NCI-H1436 (cell line): ENCODE results near the gene HEPN1.

ENCODE experiments used
- DNase-seq: peaks from one replicate; lab custom pipeline; 2025; lab: John Stamatoyannopoulos, UW

Gene HEPN1

DNA sequence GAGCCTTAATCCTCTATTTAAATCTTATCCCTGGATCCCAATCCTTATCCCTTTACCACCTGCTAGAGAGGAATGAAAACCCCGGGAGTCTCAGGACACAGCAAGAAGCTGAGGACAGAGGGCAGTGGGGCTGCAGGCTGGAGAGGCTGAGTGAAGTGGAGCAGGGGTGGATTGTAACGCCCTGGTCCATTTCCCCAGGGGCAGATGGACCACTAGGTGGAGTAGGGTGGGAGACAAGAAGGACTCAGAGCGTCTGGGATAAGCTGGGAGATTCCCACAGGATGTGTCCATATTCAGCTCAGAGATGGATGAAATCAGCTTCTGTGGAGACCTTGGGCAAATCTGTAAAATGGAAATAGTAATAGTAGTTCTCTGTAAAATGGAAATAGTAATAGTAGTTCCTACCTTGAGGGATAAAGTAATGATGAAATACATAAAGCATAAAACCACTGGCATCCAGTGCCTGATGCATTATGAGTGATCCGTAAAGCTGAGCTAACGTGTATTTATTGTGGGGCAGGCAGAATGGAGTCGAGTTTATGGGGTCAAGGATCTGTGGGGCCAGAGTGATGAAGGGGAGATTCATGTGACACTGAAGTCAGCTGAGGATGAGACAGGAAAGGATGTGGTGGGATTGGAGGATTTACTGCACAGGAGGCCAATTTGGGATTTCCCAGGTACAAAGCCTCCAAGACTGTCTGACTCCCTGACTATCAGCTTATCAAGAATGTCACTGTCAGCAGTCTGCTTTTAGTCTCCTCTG, 19.5 kb upstream of the HEPN1 start:
- no peak for DNase-seq

DNA sequence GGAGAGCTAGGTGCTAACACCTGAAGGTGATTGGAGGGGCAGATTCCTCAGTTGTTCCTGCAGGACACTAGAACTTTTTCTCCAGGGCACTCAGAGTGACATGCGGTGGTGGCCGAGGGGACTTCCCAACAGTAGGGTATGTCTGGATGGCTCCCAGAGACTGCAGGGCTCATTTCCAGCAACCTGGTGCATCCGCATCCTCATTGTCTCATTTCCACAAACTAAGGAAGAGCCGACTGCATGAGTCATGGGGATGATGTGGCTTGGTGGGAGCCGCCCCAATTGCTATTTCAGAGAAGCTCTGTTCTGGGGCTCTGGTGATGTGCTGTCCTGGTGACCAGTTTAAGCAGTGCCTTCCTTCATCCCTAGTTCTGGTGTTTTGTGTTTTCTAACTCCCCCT, 18.6 kb upstream of the HEPN1 start:
- DNase-seq: no peak

DNA sequence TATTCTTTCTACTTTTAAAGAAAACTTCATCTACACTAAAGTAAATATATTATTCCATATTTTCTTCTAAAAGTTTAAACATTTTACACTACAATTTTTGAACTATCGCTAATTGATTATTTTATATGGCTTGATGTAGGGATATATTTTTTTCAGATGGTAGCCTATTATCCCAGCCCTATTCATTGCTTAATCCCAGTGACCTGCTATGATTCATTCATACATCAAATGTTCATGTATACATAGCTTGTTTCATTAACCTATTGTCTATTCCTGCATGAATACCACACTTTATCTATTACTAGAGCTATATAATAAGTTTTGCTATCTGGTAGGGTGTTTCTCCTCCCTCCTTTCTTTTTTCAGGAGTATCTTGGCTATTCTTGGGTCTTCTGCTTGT, 16.4 kb upstream of the HEPN1 start:
- no peak for DNase-seq

DNA sequence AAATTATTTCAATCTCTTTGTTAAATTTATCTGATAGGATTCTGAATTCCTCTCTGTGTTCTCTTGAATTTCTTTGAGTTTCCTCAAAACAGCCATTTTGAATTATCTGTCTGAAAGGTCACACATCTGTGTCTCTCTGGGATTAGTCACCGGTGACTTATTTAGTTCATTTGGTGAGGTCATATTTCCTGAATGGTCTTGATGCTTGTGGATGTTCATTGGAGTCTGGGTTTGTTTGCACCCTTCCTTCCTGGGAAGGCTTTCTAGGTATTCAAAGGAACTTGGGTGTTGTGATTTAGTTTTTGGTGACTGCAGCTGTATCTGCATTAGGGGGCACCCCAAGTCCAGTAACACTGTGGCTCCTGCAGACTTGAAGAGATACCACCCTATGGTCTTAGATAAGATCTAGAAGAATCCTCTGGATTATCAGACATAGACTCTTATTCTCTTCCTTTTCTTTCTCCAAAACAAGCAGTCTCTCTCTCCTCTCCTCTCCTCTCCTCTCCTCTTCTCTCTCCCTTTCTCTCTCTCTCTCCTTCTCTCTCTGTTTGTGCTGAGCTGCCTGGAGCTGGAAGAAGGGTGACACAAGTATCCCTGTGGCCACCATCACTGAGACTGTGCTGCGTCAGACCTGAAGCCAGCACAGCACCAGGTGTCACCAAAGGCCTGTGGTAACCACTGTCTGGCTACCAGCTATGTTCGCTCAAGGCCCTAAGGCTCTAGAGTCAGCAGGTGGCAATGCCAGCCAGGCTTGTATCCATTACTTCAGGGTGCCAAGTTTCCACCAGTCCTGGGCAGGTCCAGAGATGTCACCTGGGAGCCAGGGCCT, 3.3 kb upstream of the HEPN1 start:
- no peak for DNase-seq

DNA sequence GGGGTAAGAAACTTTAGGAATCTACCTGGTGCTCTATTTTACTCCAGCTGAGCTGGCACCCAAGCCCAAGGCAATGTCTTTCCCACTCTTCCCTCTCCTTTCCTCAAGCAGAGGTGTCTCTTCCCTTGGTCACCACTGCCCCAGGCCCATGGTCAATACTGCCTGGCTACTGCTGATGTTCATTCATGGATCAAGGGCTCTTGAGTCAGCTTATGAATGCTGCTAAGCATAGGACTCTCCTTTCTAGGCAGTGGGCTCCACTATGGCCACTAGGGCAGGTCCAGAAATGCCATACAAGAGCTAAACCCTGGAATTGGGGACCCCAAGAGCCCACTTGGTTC, 2.7 kb upstream of the HEPN1 start:
- DNase-seq: no peak

DNA sequence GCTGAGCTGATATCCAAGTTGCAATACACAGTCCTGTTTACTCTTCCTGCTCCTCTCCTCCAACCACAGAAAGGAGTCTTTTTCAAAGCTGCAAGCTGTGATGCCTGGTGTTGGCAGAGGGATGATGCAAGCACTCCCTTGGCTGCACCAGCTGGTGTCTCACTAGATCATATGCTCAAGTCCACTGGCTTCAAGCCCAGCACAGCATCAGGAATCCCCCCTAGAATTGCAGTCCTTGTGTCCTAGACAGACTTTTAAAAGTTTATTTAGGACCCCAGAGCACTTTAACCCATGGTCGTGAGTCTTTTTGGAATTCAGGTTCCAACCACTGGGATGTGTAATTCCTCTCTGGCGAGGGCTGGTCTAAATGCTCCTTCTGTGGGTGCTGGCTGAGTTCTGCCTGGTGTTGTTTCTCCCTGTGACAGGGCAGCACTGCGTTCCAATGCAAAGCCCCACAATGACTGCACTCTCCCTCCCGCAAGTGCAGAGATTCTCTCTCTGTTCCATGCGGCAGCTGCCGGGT, 1.9 kb upstream of the HEPN1 start:
- no peak for DNase-seq

DNA sequence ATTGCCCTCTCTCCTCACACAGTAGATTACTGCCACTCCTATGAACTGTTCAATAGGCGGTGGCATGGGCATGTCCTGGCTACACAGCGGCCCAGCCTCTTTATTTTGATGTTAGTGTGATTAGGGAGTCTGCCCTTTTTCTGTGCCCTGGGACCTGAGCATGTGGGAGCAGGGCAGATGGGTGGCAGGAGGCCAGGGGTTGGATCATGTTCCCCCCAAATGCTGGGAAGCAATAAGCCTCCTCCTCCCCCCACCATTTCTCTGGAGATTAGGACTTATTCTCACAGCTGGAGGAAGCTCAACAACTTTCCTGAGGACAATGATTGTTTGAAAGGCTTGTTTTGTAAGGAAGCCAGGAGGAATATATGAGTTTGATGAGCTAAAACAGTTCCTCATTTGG, 848 bp downstream of the HEPN1 start:
- DNase-seq: no peak

DNA sequence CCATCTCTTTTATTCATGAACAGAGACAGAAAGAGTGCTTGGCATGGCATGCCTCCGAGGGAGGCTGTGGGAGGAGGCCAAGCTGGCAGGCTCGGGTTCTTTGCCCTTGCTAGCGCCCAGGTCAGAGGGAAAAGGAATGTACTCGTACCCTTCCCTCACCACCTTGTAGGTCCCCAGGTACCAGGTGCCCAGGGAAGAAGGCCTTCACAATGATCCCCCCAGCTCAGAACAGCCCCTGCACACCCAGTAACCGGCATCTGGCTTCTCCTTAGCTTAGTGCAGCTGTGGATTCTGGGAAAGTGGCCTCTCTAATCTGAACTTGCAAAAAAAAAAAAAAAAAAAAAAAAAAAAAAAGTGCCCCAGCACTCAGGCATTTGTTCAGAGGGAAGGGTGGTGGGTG, 1.3 kb downstream of the HEPN1 start:
- no peak for DNase-seq

DNA sequence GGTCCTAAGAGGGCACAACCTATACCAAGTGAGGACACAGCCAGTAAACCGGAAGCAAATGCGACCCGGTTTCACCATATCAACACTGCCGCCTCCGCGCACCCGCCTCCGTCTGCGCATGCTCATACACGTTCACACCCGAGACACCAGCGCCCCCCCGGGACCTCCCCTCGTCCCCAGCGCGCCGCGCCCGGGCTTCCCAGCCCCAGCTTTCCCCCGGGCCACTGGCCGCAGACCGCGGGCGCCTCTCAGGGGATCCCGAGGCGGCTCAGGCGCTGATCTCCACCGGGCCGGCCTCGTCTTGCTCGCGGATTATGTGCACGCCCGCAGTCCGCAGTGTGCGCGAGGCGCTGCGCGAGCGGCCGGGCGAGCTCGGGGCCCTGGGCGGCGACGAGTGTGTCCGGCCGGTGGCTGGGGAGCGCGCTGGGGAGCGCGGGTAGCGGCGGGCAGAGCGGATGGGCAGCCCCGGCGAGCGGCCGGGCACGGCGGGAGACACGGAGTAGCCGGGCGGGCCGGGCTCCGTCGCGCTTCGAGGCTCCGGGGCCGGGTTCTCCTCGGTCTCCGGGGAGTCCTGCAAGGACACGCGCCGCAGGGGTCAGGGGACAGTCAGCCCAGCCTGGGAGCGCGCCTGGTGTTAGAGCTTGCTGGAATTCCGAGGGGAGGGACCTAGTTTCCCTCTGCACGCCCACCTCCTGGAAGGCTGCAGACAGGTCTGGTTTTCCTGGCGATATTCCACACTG, 2.0 kb downstream of the HEPN1 start:
- DNase-seq: no peak

DNA sequence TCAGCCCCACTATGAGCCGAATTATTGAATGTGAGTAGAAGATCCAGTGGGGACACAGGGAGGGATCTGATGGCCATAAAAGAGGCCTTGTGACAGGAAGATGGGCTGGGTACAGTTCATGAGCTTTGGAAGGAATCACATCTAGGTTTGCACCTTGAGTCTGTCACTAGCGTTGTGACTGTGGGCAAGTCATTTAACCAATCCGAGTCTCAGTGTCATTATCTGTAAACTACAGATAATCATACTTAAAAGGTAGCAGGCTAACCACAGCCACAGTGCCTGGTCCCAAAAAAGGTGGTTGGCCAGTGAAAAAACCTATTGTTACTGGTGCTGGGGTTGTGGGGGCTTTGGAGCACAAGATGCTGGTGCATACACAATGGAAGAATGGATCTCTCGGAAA, 3.8 kb downstream of the HEPN1 start:
- DNase-seq: no peak

DNA sequence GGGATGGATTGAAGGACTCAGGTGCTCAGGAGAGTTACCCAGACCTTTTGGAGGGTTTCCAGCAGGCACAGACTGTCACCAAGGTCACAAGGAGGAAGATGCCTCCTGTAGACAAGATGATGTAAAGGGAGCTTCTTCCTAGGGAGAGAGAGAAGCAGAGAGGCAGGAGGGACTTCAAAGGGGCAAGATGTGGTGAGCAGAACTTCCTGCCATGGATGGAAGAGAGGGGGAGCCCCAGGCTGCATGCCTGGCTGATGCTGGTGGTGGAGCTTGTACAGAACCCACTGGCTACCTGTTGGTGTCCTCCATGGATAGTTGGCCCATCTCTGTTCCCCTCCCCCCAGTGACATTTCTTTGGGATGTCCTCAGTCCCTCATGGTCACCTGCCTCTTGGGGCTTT, 4.2 kb downstream of the HEPN1 start:
- no peak for DNase-seq

DNA sequence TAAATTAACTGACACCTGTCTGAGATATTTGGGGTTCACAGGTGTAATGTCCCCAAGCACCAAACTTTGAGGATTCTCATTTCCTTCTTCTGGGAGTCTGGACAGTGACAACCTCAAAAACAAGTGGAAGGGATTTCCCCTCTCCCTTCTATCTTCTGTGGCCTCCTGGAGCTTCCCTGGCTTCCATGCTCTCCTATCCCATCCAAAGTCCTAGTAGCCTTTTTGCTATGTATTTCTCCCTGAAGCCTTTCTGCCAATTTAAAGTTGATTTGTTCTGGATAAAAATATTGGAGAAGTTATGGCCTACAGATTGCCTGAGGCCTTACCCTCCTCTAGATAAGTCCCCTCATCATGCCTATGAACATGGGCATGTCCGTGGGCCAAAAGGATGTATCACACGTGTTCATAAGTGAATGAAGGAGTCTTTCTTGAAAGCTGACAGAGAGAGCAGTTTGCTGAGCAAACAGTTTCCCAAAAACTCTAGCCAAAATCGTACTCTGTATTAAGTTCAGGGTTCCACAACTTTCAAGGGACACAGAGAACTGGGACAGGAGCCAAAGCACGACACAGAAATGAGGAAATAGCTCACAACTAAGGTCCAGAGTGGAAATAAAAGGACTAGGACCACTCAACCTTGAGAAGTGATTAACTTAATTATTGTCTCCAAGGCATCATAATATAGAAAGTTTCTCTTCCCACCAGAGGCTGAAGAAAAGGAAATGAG, 10.1 kb downstream of the HEPN1 start:
- DNase-seq: no peak

DNA sequence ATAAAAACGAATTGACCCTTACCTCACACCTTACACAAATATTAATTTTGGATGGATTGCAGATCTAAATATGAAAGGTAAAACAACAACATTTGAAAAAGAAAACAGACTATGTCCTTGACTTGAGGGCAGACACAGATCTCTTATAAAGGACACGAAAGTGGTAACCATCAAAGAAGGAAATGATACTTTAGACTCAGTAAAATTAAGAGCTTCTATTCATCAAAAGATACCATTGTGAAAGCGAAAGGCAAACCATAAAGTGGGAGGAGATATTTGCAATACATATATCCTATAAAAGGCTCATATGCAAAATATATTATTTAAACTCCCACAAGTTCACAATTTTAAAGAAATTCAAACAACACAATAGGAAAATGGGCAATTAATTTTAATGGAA, 11.7 kb downstream of the HEPN1 start:
- no peak for DNase-seq

DNA sequence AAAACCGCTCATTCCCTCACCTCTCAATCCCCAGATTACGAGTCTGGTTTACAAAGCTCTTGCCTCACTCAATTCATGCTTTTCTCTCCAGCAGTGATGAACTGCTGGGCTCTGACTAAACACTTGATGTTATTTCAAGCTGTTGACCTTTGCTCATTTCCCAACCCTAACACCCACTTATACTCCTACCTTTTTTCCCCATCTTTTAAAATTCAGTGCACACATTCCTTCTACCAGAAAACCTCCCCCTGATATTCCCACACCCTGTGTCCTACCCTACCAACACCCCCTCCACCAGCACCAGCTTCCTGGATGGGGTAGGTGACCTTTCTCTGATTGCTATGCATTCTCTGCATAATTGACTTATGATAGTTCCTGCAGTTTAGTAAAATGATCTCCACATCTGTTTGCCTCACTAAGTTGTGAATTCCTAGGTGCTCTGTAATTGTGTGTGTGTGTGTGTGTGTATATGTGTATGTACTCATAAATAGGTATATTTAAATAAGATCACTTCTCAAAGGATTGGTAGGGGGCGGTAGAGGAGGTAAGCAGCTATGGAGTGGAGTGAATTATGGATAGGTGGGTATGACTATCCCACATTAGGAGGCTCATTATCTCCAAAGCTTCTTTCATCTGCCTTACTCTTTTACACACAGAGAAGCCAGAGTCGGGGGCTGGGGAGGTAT, 16.0 kb downstream of the HEPN1 start:
- no peak for DNase-seq

DNA sequence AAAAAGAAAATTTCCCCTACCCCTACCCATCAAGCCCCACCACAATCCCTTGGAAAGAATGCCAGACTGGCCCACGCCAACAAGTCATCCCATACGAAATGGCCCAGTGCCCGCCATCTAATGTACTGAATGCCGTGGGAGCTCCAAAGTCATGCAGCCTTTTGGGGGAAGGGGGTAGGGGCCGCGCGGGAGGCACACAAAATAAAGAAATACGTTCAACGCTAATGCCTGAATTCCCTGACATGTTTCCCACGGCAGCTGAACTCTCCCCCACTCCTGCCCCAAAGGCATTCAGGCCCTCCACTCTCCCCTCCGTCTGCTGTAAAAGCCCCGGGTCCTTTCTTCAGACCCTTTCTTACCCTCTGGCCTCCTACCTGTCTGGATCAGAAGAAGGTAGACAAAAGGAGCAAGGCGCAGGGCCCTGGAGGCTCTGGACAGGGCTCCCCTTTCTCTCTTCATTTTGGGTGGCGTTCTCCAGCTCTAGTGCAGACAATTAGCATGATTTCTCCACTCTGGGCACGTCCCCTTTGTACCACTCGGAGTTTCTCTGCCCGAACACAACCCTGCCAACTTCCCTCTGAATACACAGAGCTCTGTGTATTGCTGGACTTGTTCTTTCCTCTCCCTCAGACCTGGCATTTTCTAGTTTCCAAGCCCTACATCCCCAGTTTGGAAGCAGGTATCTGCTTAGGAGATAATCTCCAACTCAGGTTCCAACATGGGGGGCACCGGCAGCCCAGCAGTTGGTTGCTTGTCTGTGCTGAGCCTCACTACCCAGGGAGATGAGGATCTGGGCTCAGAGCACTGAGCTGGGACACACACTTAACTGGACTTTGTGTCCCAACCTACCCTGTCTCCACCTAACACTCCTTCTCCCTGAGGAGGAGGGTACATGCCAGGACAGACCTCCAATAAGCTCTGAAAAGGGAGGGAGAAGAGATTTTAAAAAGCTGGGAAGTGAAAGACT, 16.8 kb downstream of the HEPN1 start, which contains the start of gene HEPACAM:
HEPACAM (minus strand) TSS at position 500 of the 967 bp plus-strand sequence; CDS start at position 459, 41 bp downstream.
- DNase-seq: no peak

DNA sequence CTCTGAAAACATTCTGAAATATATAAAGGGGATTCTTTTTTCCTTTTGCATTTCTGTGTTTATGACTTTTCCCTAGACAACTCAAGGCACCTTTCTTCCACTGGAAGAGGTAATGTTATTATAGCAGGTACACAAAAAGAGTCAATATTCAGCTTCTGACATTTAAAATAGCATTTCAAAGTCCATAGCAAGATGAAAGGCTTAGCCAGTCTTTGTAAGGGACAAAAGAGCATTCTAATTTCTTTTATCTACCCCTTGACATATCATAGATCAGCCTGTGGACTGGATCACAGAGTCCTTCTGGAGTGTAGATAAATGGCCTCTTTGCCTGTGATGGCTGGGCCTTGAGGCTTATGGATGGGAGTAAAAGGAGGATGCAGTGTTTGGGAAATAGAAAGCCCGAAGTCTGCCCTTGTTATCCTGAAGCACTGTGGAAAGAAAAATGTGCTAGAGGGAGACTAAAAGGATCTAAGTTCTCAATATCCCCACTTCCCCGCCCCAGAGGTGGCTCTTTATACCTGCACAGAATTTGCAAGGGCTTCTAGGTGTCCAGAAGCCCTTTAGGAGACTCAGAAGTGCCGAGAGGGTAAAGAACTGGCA, 18.4 kb downstream of the HEPN1 start:
- no peak for DNase-seq

DNA sequence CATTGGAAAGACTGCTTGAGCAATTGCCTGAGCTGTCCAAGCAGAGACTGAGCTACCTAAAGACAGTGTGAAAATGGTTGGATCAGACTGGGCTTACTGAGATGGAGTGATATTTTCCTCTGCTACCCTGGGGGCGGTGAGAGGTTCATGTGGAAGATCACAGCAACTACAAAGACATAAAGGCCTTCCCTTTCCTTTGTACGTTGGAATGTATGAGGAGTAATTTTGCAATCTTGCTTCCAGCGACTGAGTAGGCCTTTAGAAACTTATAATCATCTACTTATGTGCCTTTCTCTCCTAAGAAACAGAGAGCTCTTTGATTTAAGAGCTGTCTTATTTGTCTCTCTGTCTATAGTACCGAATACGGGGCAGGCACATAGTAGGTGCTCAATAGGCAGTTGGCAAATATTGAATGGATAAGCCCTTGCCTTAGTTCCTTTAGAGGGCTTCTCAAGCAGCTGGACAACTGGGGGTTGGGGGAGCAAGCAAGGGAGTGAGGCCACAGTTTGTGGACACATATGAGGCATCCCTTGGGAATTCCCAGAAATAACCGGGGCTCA, 19.2 kb downstream of the HEPN1 start:
- DNase-seq: no peak

DNA sequence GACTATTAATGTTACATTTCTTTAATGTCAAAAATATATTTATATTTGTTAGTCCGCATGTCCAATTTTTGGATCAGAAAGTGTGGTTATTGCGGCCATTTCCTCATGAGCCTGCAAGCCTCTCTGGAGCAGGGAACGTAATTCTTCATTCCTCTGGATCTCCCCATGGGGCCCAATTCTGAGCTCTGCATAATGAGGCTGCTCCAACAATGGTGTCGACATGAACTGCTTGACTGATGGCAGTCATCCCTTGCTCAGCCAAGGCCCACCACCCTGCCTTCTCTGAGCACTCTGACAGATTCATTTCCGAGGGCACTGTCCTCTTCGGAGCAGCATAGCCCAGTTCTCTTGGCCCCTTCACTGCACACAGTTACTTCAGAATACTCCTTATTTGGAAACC, 19.9 kb downstream of the HEPN1 start:
- DNase-seq: no peak

DNA sequence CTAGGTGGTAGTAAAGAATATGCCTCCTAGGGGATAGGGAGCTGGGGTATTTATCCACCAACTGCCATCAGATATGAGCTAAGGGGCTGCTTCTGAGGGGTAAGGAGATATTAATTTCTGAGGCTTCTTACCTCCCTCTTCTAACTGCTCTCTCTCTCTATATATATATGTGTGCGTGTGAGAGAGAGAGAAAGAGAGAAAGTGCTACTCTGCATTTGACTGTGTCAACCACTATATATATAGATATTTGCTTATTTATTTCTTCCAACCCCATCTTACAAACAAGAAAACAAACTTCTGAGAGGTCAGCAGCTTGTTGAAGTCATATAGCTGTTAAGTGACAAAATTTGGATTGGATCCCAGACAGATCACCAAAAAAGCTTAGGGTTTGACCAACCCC, 22.7 kb downstream of the HEPN1 start:
- DNase-seq: no peak
